ENCODE results near the gene GABRG3.

GRCh38 chr15:27272427-27272826, 301.4 kb downstream of the GABRG3 start:
- TF ChIP-seq POLR2A (IDR thresholded peaks at IDR 0.05; ENCODE audit: low read depth, low read length), result no peak
- no peak for TF ChIP-seq CTCF (conservative IDR thresholded peaks at IDR 0.05; ENCODE audit: low read depth, low read length)
- TF ChIP-seq BHLHE40 (IDR thresholded peaks at IDR 0.05; ENCODE audit: low read depth, low read length), result no peak
- TF ChIP-seq USF2 (IDR thresholded peaks at IDR 0.05; ENCODE audit: low read depth, low read length), result no peak
- TF ChIP-seq SMC3 (IDR thresholded peaks at IDR 0.05; ENCODE audit: low read depth, low read length), result no peak
- no peak for TF ChIP-seq ELK1 (IDR thresholded peaks at IDR 0.05; ENCODE audit: borderline replicate concordance, low read depth, low read length)
- TF ChIP-seq MAZ (IDR thresholded peaks at IDR 0.05; ENCODE audit: borderline replicate concordance, low read depth, low read length), result no peak
- TF ChIP-seq RAD21 (IDR thresholded peaks at IDR 0.05; ENCODE audit: low read length), result no peak
- no peak for TF ChIP-seq MXI1 (IDR thresholded peaks at IDR 0.05; ENCODE audit: borderline replicate concordance, low read depth, low read length)
- no peak for TF ChIP-seq RFX5 (IDR thresholded peaks at IDR 0.05; ENCODE audit: low read depth, low read length)

Measured in IMR-90 (cell line).